Measurements from ENCODE around the gene ULBP2.
"Not testable (repeated sequence)": the region's sequence is repeated elsewhere in the genome, so short reads cannot be mapped to it uniquely, and the experiment has no call there.

Gene ULBP2

GRCh38 chr6:149953390-149953789 lies 11.6 kb downstream of the ULBP2 start:
- not testable (repeated sequence) for DNase-seq

DNA sequence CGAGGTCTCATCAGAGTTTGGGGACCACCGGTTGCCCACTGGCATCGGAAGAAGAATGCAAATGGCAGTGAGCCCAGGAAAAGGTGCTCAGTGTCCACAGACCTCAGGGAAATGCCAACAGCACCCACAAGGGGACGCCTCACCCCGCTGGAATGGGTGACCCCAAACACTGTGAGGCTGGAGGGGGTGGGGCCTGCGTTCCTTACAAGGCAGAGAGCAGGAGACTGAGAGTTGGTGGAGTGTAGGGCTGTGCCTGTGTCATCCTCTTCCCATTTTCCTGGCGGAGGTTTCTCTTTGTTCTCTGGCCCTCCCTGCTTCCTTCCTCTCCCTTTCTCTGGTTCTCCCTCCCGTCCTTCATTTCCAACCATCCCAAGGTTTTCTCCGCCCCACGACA lies 12.1 kb downstream of the ULBP2 start:
- DNase-seq = not testable (repeated sequence)

- DNase-seq = not testable (repeated sequence)
These were observed 12.6 kb downstream of the ULBP2 start for GRCh38 chr6:149954328-149954983.

DNA sequence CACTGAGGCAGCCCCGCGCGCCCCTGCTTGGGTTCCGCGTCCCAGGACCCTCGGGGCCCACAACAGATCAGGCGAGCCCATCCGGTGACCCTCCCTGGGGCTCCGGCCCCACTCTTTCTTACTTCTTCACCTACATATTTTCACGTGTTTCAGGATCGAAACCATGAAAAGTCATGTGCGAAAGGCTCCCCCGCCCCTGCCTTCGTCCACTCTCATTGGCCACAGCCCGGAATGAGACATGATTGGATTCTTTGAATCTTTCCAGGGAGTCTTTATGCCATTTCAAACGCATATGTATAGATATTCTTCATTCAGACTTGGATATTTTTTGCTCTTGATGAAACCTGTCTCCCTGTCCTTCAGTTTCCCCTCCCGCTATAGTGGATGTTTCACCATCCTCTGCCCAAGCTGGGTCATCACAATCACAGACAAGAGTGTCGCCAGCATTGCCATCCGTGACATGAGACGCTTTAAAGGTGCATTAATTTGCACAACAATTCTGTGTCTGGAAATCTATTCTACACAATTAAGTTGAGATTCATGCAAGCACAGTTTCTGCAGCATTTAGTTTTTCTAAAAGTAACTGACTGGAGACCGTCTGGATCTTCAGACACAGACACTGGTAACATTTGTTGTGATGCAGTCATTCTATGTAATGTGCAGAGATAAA lies 13.3 kb downstream of the ULBP2 start:
- not testable (repeated sequence) for DNase-seq

GRCh38 chr6:149955654-149956317 lies 14.0 kb downstream of the ULBP2 start:
- not testable (repeated sequence) for DNase-seq

- not testable (repeated sequence) for DNase-seq
These were observed 16.3 kb downstream of the ULBP2 start for GRCh38 chr6:149958124-149958523.

DNA sequence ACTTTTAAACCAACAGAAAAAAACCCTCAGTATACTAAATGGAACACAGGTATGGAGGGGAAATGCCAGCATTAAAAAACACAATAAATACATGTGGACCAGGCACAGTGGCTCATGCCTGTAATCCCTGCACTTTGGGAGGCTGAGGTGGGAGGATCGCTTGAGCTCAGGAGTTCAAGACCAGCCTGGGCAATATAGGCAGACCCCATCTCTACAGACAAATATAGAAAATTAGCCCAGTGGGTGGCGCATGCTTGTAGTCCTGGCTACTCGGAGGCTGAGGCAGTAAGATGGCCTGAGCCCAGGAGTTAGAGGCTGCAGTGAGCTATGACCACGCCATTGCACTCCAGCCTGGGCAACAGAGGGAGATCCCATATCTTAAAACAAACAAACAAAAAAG lies 18.0 kb downstream of the ULBP2 start:
- DNase-seq = not testable (repeated sequence)

DNA sequence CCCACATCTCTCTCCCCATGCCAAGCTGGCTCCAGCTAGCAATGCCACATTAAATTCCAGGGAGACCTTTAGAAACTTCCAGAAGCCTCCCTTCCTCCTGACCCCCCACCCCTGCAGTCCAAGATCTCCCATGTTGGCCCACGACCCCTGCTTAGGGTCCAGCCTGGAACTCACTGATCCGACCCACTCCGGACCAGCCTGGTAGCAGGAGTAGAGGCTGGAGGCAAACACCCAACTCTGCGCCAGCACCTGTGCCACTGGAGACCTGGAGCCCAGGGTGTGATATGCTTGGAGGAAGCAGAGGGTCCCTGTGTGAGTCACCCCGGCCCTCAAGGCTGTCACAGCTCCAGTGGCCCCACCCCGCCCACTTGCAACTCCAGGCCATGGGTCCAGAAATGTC lies 18.7 kb downstream of the ULBP2 start:
- DNase-seq = no peak

- DNase-seq = no peak
These were observed 20.1 kb downstream of the ULBP2 start for GRCh38 chr6:149961728-149962425.

- DNase-seq = no peak
These were observed 20.8 kb downstream of the ULBP2 start for GRCh38 chr6:149962461-149963211.

DNA sequence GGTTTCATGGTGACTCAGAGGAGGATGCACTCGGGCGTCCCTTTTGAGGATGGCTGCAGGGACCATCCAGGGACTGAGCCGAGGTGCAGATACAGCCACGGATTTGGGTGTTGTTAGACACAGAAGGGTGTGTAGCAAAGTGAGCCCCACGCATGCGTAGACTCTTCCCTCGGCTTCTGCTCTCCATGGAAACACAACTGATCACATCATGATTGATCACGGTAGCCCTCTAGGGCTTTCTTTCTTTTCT lies 21.3 kb downstream of the ULBP2 start:
- peak; percentile 61 for DNase-seq

DNA sequence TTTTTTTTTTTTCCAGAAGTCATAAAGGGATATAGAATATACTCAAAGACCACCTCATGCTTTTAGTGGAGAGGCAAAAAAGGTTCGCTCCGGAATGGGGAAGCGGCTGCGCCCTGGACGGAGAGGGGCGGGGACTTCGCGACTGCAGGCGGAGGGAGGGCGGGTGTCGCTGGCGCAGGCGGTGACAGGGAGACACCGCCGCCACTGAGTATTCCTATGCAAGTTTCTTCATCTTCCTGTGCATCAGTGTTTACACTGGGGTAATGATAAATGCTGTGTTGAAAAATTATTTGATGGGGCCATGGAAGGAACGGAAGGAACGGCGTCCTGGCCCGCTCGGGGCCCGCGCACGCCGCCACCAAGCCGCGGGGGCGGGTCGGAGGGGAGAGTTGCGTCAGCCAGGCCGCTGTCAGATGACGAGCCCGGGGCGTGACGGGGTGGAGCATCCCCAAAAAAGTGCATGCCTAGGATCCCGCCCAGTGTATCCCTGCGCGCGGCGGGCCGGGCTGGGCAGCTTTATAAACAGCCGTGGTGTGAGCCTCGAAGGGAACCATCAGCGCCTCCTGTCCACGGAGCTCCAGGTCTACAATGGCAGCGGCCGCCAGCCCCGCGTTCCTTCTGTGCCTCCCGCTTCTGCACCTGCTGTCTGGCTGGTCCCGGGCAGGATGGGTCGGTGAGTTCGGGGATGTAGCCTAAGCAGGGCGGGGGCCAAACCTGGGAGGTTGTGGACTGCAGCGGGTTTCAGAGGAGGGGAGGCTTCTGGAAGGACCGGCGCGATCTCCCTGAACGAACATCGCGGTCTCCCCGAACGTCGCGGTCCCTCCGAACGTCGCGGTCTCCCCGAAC lies 21.9 kb downstream of the ULBP2 start, which contains the start of gene ULBP1:
ULBP1 (plus strand) TSS at position 482 of the 846 bp plus-strand sequence; CDS start at position 589, 107 bp downstream.
- peak; percentile 84 for DNase-seq

DNA sequence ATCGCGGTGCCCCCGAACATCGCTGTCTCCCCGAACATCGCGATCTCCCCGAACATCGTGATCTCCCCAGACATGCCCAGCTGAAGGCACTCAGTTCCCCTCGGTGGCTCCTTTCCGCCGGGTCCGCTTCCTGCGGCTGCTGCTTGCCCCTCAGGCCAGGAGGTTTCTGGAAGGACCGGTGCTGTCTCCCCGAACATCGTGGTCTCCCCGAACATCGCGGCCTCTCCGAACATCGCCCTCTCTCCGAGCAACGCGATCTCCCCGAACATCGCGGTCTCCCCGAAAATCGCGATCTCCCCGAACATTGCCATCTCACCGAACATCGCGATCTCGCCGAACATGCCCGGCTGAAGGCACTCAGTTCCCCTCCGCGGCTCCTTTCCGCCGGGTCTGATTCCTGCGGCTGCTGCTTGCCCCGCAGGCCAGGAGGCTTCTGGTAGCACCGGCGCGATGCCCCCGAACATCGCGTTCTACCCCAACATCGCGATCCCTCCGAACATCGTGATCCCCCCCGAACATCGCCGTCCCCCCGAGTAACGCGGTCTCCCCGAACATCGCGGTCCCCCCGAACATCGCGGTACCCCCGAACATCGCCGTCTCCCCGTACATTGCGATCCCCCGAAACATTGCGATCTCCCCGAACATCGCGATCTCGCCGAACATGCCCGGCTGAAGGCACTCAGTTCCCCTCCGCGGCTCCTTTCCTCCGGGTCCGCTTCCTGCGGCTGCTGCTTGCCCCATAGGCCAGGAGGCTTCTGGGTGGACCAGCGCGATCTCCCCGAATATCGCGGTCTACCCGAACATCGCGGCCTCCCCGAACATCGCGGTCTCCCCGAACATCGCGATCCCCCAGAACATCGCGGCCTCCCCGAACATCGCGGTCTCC lies 22.7 kb downstream of the ULBP2 start:
- no peak for DNase-seq

DNA sequence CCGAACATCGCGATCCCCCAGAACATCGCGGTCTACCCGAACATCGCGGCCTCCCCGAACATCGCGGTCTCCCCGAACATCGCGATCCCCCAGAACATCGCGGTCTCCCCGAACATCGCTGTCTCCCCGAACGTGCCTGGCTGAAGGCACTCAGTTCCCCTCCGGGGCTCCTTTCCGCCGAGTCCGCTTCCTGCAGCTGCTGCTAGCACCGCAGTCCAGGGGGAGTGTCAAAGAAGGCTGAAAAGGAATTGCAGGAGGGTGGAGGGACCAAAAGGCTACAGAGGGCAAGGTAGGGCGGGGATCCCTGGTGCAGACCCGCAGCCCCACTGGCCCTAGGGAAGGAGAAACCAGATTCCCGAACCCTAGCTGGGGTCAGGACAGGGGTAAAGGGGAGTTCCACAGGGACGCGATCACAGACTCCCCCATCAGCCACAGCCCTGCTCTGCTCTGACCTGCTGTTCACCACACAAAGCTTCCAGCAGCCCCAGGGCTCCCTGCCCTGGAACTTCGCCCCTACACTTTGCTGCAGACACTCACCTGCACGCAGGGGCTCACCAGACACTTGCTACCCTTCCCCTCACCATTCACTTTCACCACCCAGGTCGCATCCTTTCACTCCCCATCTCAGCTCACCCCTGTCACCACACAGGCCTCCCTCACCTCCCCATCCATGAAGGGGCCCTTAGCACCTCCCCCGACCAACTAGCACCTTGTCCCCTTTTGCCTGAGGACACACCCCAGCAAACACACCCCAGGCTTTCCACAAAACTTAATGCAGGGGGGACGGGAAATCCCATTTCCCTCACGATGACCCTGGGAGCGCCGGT lies 23.6 kb downstream of the ULBP2 start:
- DNase-seq = no peak

DNA sequence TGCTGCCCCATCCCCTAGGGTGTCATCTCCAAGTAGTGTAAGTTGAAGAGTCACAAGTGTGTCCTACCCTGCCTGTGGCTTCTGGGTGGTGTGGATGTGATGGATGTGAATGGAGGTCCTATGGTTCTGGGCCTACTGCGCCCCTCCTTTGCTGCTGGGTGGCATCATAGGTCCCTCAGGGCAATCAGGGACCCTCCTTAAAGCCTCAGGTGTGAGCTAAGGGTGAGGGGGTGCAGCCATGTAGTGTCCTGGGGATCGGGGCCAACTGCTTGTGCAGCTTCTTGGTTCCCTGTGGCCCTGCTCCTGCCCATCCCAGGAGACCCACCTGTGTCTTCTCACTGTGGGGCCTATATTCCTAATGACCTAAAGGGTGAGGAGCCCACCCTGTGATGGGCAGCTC lies 24.5 kb downstream of the ULBP2 start:
- not testable (repeated sequence) for DNase-seq

DNA sequence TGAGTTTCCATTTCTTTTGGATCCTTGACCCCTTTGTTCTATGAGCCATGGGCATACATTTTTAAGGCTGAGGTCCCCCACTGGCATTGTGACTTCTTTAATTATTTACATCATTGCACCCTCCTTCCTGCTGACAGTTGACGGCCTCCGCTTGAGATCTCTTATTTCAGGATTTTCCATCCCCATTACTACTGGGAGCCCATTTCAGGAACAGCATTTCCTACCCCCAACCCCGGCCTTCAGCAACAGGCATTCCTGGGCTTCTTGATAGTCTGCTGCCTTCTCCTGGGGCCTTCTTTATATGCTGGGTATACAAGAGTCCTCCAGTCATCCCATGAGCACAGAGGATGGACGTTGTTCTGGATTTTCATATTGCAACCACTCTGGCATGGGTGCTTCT lies 25.8 kb downstream of the ULBP2 start:
- DNase-seq = no peak

GRCh38 chr6:149967999-149968398 lies 26.2 kb downstream of the ULBP2 start:
- DNase-seq = not testable (repeated sequence)

DNA sequence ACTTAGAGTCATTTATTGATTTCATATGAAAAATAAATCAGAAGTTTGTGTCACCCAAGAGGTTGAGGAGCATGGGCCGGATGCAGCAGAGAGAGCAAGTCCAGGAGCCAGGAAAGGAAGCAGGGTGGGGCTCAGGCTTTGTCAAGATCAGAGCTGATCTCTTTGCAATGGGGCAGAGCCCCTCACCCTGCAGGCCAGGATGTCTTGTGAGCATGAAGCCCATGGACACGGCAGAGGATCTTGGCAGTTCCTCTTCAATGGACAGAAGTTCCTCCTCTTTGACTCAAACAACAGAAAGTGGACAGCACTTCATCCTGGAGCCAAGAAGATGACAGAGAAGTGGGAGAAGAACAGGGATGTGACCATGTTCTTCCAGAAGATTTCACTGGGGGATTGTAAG lies 27.1 kb downstream of the ULBP2 start:
- not testable (repeated sequence) for DNase-seq

- no peak for DNase-seq
These were observed 27.8 kb downstream of the ULBP2 start for GRCh38 chr6:149969635-149970034.

DNA sequence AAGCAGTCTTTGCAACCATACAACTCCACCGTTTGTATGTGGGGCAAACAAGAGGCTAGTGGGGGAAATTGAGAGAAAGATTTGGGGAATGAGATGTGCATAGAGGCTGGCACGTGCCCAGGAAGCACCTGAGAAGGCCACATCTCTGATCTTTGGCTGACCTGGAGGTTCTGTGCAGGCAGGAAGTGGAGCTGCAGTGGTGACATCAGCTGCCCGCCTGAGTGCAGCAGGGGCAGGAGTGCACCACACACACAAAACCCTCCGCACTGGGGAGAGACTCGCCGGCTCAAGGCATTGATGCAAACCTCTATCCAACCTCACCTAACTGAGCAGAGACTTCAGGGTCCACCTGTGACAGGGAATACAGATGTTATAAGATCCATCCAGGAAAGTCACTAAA lies 32.6 kb downstream of the ULBP2 start:
- not testable (repeated sequence) for DNase-seq
